Activated T-cell treated with anti-CD3 and anti-CD28 coated beads for 1 hour (primary cell): ENCODE results near the gene TSPO.
A peak's percentile ranks its signal among the peaks of the same experiment; 100 is the strongest.
"Not testable (repeated sequence)": the region's sequence is repeated elsewhere in the genome, so short reads cannot be mapped to it uniquely, and the experiment has no call there.

Source experiments
- DNase-seq: peaks from one replicate; pipeline ENCODE4 v3.0.0-alpha.2; 2020; ENCODE audit warnings: low read depth

The TSPO gene

GRCh38 chr22:43131773-43132501 is 19.4 kb upstream of the TSPO start:
- no peak for DNase-seq

- DNase-seq: no peak
These were observed 18.0 kb upstream of the TSPO start for GRCh38 chr22:43133401-43133800.

- DNase-seq: no peak
These were observed 16.8 kb upstream of the TSPO start for GRCh38 chr22:43134553-43134952.

GRCh38 chr22:43135565-43135964 is 15.8 kb upstream of the TSPO start:
- no peak for DNase-seq

GRCh38 chr22:43136255-43136654 is 15.1 kb upstream of the TSPO start:
- peak; percentile 36 for DNase-seq

GRCh38 chr22:43136801-43137200 is 14.6 kb upstream of the TSPO start:
- DNase-seq: no peak

GRCh38 chr22:43142880-43143562 is 8.3 kb upstream of the TSPO start, which contains the start of gene MCAT:
TSS of gene MCAT (minus strand) at chr22:43143398. CDS start at chr22:43143348, 50 bp downstream.
- peak; percentile 70 for DNase-seq

GRCh38 chr22:43144949-43145348 is 6.4 kb upstream of the TSPO start:
- DNase-seq: no peak

- not testable (repeated sequence) for DNase-seq
These were observed 6.0 kb upstream of the TSPO start for GRCh38 chr22:43145371-43145770.

- not testable (repeated sequence) for DNase-seq
These were observed 5.0 kb upstream of the TSPO start for GRCh38 chr22:43146332-43146731.

GRCh38 chr22:43147821-43148220 is 3.5 kb upstream of the TSPO start:
- no peak for DNase-seq

- no peak for DNase-seq
These were observed 2.8 kb upstream of the TSPO start for GRCh38 chr22:43148581-43148980.

GRCh38 chr22:43150731-43151206 is 590 bp upstream of the TSPO start:
- DNase-seq: no peak

- DNase-seq: peak; percentile 12
These were observed 621 bp downstream of the TSPO start for GRCh38 chr22:43152003-43152356.

GRCh38 chr22:43152357-43153071 is 1.2 kb downstream of the TSPO start:
- peak; percentile 51 for DNase-seq

- DNase-seq: no peak
These were observed 2.5 kb downstream of the TSPO start for GRCh38 chr22:43153899-43154298.

GRCh38 chr22:43154887-43155536 is 3.7 kb downstream of the TSPO start:
- DNase-seq: no peak

GRCh38 chr22:43155789-43156188 is 4.4 kb downstream of the TSPO start:
- DNase-seq: no peak

- DNase-seq: no peak
These were observed 5.1 kb downstream of the TSPO start for GRCh38 chr22:43156413-43156812.

- no peak for DNase-seq
These were observed 6.7 kb downstream of the TSPO start for GRCh38 chr22:43157874-43158546.

- DNase-seq: no peak
These were observed 7.6 kb downstream of the TSPO start for GRCh38 chr22:43158778-43159483.
